ENCODE measurements around the gene DDX55. TPM values are rescaled to one million over a fixed set of nuclear protein-coding genes. Genes with fewer than 3 reads are reported as not detected.

The DDX55 gene
- total RNA-seq, 1 donor from 2014 or later = 20.6 TPM

DNA sequence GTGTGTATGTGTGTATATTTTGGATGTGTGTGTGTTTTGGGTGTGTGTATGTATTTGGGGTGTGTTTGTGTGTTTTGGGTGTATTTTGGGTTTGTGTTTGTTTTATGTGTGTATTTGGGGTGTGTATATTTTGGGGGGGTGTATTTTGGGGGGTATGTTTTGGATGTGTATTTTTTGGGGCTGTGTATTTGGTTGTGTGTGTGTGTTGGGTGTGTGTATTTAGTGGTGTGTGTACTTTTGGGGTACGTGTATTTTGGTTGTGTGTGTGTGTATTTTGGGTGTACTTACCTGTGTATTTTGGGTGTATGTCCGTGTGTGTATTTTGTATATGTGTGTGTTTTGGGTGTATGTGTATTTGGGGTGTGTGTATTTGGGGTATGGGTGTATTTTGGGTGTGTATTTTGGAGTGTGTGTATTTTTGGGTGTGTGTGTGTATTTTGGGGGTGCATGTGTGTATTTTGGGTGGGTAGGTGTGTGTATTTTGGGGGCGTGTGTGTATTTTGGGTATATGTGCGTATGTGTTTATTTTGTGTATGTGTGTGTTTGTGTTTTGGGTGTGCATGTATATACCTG is 52.3 kb downstream of the DDX55 start:
- no peak overlapping the region for H3K4me3 ChIP-seq (ENCODE audit: low read depth, low read length)
- DNase-seq (ENCODE audit: low read depth) = no peak
- TF ChIP-seq, protein P1, sequence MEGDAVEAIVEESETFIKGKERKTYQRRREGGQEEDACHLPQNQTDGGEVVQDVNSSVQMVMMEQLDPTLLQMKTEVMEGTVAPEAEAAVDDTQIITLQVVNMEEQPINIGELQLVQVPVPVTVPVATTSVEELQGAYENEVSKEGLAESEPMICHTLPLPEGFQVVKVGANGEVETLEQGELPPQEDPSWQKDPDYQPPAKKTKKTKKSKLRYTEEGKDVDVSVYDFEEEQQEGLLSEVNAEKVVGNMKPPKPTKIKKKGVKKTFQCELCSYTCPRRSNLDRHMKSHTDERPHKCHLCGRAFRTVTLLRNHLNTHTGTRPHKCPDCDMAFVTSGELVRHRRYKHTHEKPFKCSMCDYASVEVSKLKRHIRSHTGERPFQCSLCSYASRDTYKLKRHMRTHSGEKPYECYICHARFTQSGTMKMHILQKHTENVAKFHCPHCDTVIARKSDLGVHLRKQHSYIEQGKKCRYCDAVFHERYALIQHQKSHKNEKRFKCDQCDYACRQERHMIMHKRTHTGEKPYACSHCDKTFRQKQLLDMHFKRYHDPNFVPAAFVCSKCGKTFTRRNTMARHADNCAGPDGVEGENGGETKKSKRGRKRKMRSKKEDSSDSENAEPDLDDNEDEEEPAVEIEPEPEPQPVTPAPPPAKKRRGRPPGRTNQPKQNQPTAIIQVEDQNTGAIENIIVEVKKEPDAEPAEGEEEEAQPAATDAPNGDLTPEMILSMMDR (conservative IDR thresholded peaks at IDR 0.05; ENCODE audit: low read depth, low read length) = no peak

DNA sequence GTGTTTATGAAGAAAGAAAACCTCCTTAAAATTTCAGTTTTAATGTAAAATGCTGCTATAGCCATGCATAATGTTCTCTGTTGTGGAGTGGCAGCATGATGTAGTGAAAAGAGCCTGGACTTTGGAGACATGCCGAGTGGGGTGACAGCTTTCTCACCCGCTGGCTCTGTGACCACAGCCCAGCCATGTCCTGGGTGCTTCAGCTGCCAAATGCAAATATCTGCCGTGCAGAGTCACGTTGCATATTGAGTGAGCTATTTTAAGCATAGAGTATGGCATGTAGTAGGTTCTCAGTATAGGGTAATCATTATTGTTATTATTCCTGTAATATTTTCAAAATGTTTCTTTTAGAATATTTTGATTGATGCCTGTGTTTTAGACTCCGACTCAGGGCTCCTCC is 53.5 kb downstream of the DDX55 start:
- DNase-seq (ENCODE audit: low read depth) = no peak
- TF ChIP-seq, protein P1 (conservative IDR thresholded peaks at IDR 0.05; ENCODE audit: low read depth, low read length) = no peak
- no peak overlapping the region for H3K4me3 ChIP-seq (ENCODE audit: low read depth, low read length)

DNA sequence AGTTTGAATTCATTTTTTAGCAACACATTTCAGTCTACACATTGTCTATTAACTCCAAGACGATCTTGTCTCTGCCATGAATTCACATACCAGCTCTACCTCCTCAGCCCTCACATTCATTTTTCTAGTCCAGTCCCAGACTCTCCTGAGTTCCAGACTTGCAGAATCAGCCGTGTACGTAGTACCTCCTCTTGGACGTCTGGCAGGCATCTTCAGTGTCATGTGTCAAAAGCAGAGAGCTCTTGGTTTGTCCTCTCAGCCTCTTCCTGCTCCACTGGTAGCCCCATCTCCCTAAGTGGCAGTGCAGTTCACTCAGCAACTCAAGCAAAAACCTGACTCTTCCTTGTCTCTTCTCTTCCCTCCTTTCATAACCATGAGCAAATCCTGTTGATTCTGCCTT is 54.5 kb downstream of the DDX55 start:
- no peak for DNase-seq (ENCODE audit: low read depth)
- TF ChIP-seq, protein P1 (conservative IDR thresholded peaks at IDR 0.05; ENCODE audit: low read depth, low read length) = no peak
- H3K4me3 ChIP-seq (ENCODE audit: low read depth, low read length) = no peak overlapping the region

DNA sequence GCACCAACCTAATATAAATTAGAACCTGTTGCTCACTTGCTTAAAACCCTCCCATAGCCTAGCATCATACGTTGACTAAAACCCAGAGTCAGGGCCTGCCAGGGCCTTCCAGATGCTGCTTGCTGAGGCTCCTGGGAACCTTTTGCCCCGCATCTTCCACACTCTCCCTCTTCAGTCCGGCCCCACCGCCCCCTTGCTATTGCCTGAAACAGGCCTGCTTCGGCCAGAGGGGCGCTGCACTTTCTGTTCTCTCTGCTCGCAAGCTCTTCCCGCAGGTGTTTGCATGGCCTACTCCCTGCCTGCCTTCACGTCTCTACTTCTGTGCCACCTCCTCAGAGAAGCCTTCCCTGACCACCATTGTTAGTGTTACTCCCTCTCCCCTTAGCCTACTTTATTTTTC is 55.3 kb downstream of the DDX55 start:
- TF ChIP-seq, protein P1 (conservative IDR thresholded peaks at IDR 0.05; ENCODE audit: low read depth, low read length) = no peak
- DNase-seq (ENCODE audit: low read depth) = no peak
- no peak overlapping the region for H3K4me3 ChIP-seq (ENCODE audit: low read depth, low read length)

DNA sequence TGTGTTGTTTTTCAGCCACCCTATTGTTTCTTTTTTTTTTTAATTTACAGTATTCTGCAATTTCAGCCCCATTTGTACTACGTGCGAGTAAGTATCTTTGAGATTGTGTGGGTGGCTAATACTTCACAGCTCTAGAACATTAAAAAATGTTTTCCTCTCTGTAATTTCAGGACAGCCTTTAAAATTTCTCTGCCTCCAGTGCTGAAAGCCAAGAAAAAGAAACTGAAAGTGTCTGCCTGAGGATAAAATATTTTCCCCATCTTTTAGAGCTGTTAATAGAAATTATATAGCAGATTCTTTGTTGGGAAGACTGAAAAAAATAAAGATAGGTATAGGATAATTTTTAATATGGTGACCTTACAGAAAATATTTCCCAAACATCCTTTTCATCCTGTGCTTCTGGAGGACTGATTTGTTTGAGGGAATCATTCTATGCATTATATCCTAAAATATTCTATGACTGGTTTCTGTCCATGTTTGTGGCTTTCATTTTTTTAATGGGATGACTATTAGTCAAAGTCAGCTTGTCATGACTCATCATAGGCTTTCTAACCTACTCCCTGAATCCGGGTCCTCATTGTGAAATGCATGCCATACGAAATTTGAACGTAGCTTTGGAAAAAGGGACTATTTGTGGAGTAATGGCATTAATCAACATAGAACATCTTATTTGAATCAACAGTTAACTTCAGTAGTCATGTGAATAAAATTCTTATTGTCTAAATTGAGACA is 58.3 kb downstream of the DDX55 start:
- no peak overlapping the region for H3K4me3 ChIP-seq (ENCODE audit: low read depth, low read length)
- no peak for DNase-seq (ENCODE audit: low read depth)

DNA sequence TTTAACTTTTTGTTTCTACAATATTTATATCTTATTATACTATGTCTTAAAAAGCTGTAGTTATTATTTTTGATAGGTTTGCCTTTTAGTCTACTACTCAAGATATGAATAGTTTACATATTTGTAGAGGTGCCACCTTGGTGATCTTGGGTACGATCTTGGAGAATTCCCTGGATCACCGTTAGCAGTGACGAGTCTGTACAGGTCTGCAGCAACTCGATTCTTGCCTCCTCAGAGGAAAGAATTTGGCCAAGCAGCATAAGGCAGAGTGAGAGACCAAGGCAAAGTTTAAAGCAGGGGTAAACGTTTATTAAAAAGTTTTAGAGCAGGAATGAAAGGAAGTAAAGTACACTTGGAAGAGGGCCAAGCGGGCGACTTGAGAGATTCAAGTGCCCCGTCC is 65.9 kb downstream of the DDX55 start:
- DNase-seq (ENCODE audit: low read depth) = no peak
- no peak overlapping the region for H3K4me3 ChIP-seq (ENCODE audit: low read depth, low read length)
- TF ChIP-seq, protein P1 (conservative IDR thresholded peaks at IDR 0.05; ENCODE audit: low read depth, low read length) = no peak

More for the DNA sequence above, 58.3 kb downstream of the DDX55 start:
- TF ChIP-seq, protein P1 (conservative IDR thresholded peaks at IDR 0.05; ENCODE audit: low read depth, low read length) = no peak

Other genes starting within 250 kb of the DDX55 start
- gene SBNO1, start 237.3 kb upstream of the DDX55 start, total RNA-seq = 17.8 TPM in 2 replicates
- gene KMT5A, start 218.0 kb upstream of the DDX55 start, total RNA-seq = 48.3 and 63.9 TPM in 2 replicates
- gene RILPL2, start 165.4 kb upstream of the DDX55 start, total RNA-seq = 1.7 and 3.5 TPM in 2 replicates
- 12.0 and 22.7 TPM in 2 replicates for gene SNRNP35, start 144.0 kb upstream of the DDX55 start, total RNA-seq
- 9.5 and 21.2 TPM in 2 replicates for gene RILPL1, start 68.4 kb upstream of the DDX55 start, total RNA-seq
- gene TMED2, start 17.5 kb upstream of the DDX55 start, total RNA-seq = 139 and 186 TPM in 2 replicates
- 88.8 and 135 TPM in 2 replicates for gene EIF2B1, start 31.6 kb downstream of the DDX55 start, total RNA-seq
- gene GTF2H3, start 31.7 kb downstream of the DDX55 start, total RNA-seq = 22.9 and 31.4 TPM in 2 replicates
- 9.5 and 9.9 TPM in 2 replicates for gene TCTN2, start 69.0 kb downstream of the DDX55 start, total RNA-seq
- gene ATP6V0A2, start 110.3 kb downstream of the DDX55 start, total RNA-seq = 12.6 and 21.8 TPM in 2 replicates
- gene DNAH10, start 160.2 kb downstream of the DDX55 start, total RNA-seq = 0.17 TPM in 1 of 2 replicates, not detected in the other

All from epithelial cell of proximal tubule (primary cell).